Muscle of leg (tissue), 11 donors: Measurements from ENCODE around the gene KIF21A. TPM values are rescaled to one million over a fixed set of nuclear protein-coding genes. Genes with fewer than 3 reads are reported as not detected.
"Not testable (repeated sequence)": the region's sequence is repeated elsewhere in the genome, so short reads cannot be mapped to it uniquely, and the experiment has no call there.

Experiments used
- DNase-seq: peaks from one replicate; pipeline ENCODE4 v3.0.0; 2013
- H3K27ac ChIP-seq: one replicate; pipeline ENCODE4 v1.5.1; 2013; ENCODE audit warnings: mild to moderate bottlenecking, low read length, control low read depth
- H3K27me3 ChIP-seq: one replicate; pipeline ENCODE4 v1.6.1; 2013; ENCODE audit warnings: low read length; ENCODE audit not compliant: control insufficient read depth, insufficient read depth
- H3K36me3 ChIP-seq: one replicate; pipeline ENCODE4 v1.6.1; 2013; ENCODE audit warnings: low read length; ENCODE audit not compliant: control insufficient read depth, insufficient read depth
- H3K4me1 ChIP-seq: one replicate; pipeline ENCODE4 v1.6.1; 2013; ENCODE audit warnings: low read length; ENCODE audit not compliant: control insufficient read depth, insufficient read depth
- H3K4me3 ChIP-seq: one replicate; pipeline ENCODE4 v1.5.1; 2013; ENCODE audit warnings: low read length, control low read depth
- H3K9me3 ChIP-seq: replicated peaks from 2 replicates; pipeline ENCODE4 v1.6.1; 2013; ENCODE audit warnings: low read depth, low read length; ENCODE audit not compliant: control insufficient read depth
- WGBS: methylation state at CpG from one replicate; pipeline ENCODE4 v1.1.5; 2013; ENCODE audit warnings: missing lambda C conversion rate; ENCODE audit not compliant: insufficient coverage; 5-methylcytosine and 5-hydroxymethylcytosine counted together
- polyA plus RNA-seq, 8 donors: library from polyadenylated mRNA; unstranded; fragments of 120-200 nt; gene quantifications; one replicate each; pipeline versions ENCODE4 v1.2.1 to v1.2.3, GENCODE V29; 2013; ENCODE audit warnings: inconsistent platforms in 1 of 8, low replicate concordance in 1 of 8; ENCODE audit not compliant: insufficient read length in 8 of 8, insufficient read depth in 1 of 8
- total RNA-seq: library from RNA; stranded (reverse); fragments of 120-200 nt; gene quantifications from one replicate; pipeline ENCODE4 v1.2.4, GENCODE V29; 2013

KIF21A gene
- total and polyA plus RNA-seq, 9 donors = 3.2 to 6.7 (median 4.8) TPM

GRCh38 chr12:39327965-39328364 lies 115.0 kb downstream of the KIF21A start:
- Histone ChIP-seq H3K9me3 (no peaks in the 10 kb centered on the region), H3K4me3 (no peak overlapping the region), H3K27ac (no peak overlapping the region), H3K36me3 (no peaks in the 10 kb centered on the region), H3K27me3 (no peaks in the 10 kb centered on the region), H3K4me1 (no peaks in the 10 kb centered on the region)
- 54% methylated on average over 5 of the region's 6 CpGs for WGBS
- peak; percentile 27 for DNase-seq

DNA sequence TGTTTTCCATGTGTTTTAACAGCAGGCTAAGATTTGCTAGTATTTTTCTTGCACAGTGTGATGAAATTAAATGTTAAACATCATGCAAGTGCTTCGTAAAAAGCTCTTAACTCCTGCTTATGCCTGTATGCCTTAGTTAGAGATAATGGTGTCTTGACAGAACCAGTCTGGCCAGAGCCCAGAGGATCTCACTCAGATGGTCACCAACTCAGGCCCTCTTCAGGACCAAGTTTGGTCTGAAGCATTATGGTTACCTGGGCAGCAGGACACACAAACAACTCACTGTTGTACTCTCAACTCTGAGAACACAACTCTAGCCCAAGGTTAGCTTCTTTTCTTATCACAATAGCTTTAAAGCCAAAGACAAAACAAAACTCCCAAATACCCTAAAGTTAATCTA lies 115.4 kb downstream of the KIF21A start:
- DNase-seq = no peak
- no CpG with 5 or more reads among the region's 1 CpG for WGBS
- Histone ChIP-seq H3K4me3 (no peak overlapping the region), H3K27ac (no peak overlapping the region), H3K9me3 (no peaks in the 10 kb centered on the region), H3K27me3 (no peaks in the 10 kb centered on the region), H3K4me1 (no peaks in the 10 kb centered on the region), H3K36me3 (no peaks in the 10 kb centered on the region)

GRCh38 chr12:39319180-39319579 lies 123.7 kb downstream of the KIF21A start:
- Histone ChIP-seq H3K4me1 (no peaks in the 10 kb centered on the region), H3K4me3 (no peak overlapping the region), H3K27ac (no peak overlapping the region), H3K9me3 (no peaks in the 10 kb centered on the region), H3K27me3 (no peaks in the 10 kb centered on the region), H3K36me3 (no peaks in the 10 kb centered on the region)
- DNase-seq = no peak
- no CpG with 5 or more reads among the region's 3 CpGs for WGBS

DNA sequence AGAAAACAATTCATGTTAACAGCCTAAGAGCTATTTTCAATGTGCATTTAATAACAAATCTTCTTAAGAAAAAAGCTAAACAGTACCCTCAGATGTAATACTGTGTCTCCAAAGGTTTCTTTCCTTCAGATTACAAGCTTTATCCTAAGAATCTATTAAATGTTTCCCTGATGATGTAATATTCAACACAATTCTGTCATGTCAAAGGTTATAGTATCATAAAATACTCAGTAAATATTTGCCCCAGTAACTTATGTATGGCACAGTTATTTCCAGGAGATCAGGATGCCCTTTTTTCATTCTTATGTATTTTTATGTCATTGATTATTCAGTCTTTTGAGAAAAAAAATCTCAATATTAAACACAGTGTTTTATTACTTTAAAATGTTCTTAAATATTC lies 128.4 kb downstream of the KIF21A start:
- Histone ChIP-seq H3K4me3 (no peak overlapping the region), H3K4me1 (no peaks in the 10 kb centered on the region), H3K9me3 (no peaks in the 10 kb centered on the region), H3K27me3 (no peaks in the 10 kb centered on the region), H3K27ac (no peak overlapping the region), H3K36me3 (no peaks in the 10 kb centered on the region)
- no peak for DNase-seq

DNA sequence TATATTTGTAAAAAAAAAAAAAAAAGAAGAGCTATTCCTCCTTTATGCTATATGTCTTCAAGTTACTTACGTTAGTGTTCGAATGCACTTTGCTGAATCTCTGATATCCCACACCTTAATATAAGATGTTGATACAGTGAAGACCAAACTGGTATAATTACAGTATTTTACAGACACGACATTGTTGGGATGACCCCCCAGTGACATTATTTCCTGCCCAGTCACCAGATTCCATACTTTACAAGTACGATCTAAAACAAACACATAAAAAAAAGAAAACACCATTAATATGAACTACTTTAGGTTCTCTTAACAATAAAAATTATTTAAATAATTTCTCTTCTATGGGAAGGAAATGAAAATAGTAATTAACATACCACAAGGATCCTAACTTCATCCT lies 133.4 kb downstream of the KIF21A start:
- no peaks in the 10 kb centered on the region for H3K9me3 ChIP-seq
- WGBS = no CpG with 5 or more reads among the region's 4 CpGs
- H3K4me1 ChIP-seq = no peaks in the 10 kb centered on the region
- no peak overlapping the region for H3K27ac ChIP-seq
- no peak overlapping the region for H3K4me3 ChIP-seq
- H3K36me3 ChIP-seq = no peaks in the 10 kb centered on the region
- DNase-seq = no peak
- no peaks in the 10 kb centered on the region for H3K27me3 ChIP-seq

DNA sequence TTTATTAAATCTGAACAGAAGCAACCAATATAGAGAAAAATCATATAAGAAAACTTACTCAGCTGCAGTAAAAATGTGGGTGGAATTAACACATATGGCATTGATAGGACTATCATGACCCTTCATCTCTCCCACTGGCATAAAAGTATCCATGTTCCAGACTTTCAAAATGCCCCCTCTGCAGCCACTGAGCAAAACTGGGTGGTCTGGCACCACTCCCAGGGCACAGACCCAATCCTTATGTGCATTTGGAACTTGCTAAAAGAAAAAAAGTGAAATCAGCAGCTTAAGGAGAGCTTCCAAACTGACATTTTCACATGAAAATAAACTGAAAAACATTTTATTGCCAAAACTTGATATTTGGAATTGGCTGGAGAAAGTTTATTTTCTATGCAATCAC lies 141.5 kb downstream of the KIF21A start:
- H3K9me3 ChIP-seq = no peaks in the 10 kb centered on the region
- DNase-seq = peak; percentile 14
- no peaks in the 10 kb centered on the region for H3K36me3 ChIP-seq
- H3K27me3 ChIP-seq = no peaks in the 10 kb centered on the region
- H3K27ac ChIP-seq = no peak overlapping the region
- H3K4me3 ChIP-seq = no peak overlapping the region
- H3K4me1 ChIP-seq = no peaks in the 10 kb centered on the region

DNA sequence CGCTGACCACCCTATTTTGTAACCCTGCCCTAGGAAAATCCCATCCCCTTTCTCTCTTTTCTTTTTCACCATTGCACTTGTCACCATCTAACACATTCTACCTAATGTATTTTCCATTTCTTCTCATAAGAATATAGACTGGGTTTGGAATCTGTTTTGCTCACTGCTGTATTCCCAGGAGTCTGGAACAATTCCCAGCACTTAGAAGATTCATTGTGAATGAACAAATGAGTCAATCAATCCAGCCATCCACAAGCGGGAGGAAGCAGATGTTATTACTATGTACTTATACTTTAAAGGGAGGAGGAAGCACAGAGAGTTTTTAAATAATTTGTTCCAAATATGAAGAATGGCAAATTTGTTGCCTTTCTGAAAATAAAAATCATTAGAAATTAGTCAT lies 142.1 kb downstream of the KIF21A start:
- no peaks in the 10 kb centered on the region for H3K4me1 ChIP-seq
- H3K27me3 ChIP-seq = no peaks in the 10 kb centered on the region
- no peaks in the 10 kb centered on the region for H3K36me3 ChIP-seq
- no peak overlapping the region for H3K27ac ChIP-seq
- 83% methylated on average over 1 of the region's 2 CpGs for WGBS
- no peaks in the 10 kb centered on the region for H3K9me3 ChIP-seq
- no peak overlapping the region for H3K4me3 ChIP-seq
- DNase-seq = peak; percentile 10

DNA sequence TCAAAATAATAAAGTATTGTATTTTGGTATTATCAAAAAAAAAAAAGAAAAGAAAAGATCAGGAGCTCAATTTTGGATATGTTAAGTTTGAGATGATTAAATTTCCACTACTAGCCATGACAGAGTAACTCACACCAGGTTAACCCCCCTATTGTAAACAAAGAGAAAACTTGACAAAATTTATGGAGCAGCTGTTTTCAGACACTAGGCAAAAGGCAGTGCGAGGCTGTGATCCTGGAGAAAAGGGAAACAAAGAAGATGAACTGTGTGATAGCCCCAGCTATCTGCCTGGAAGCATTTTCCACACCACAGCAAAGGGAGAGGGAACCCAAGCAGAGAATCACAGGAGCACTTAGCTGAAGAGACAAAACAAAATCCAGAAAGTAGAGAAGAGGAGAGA lies 145.0 kb downstream of the KIF21A start:
- no peaks in the 10 kb centered on the region for H3K36me3 ChIP-seq
- H3K9me3 ChIP-seq = no peaks in the 10 kb centered on the region
- H3K4me3 ChIP-seq = no peak overlapping the region
- H3K4me1 ChIP-seq = no peaks in the 10 kb centered on the region
- H3K27me3 ChIP-seq = no peaks in the 10 kb centered on the region
- no peak for DNase-seq
- H3K27ac ChIP-seq = no peak overlapping the region
- WGBS = no CpG with 5 or more reads among the region's 1 CpG

- no peaks in the 10 kb centered on the region for H3K27me3 ChIP-seq
- H3K36me3 ChIP-seq = no peaks in the 10 kb centered on the region
- no peak overlapping the region for H3K4me3 ChIP-seq
- no peaks in the 10 kb centered on the region for H3K4me1 ChIP-seq
- DNase-seq = no peak
- WGBS = no CpG with 5 or more reads among the region's 1 CpG
- no peak overlapping the region for H3K27ac ChIP-seq
- no peaks in the 10 kb centered on the region for H3K9me3 ChIP-seq
Measured at GRCh38 chr12:39296496-39296895, 146.4 kb downstream of the KIF21A start.

DNA sequence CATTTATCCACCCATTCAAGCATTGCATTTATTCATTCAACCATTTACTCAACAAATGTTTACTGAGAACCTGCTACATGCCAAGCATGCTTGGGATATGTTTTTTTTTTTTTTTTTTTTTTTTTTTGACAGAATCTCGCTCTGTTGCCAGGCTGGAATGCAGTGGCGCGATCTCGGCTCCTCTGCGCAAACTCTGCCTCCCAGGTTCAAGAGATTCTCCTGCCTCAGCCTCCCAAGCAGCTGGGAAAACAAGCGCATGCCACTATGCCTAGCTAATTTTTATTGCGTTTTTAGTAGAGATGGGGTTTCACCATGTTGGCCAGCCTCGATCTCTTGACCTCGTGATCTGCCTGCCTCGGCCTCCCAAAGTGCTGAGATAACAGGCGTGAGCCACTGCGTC lies 147.3 kb downstream of the KIF21A start:
- H3K4me1 ChIP-seq = not testable (repeated sequence)

GRCh38 chr12:39294715-39295114 lies 148.2 kb downstream of the KIF21A start:
- Histone ChIP-seq H3K36me3 (no peaks in the 10 kb centered on the region), H3K9me3 (no peaks in the 10 kb centered on the region), H3K27me3 (no peaks in the 10 kb centered on the region), H3K4me3 (no peak overlapping the region), H3K4me1 (no peaks in the 10 kb centered on the region), H3K27ac (no peak overlapping the region)
- DNase-seq = no peak
- 43% methylated on average over 1 of the region's 2 CpGs for WGBS

More for the DNA sequence above, 147.3 kb downstream of the KIF21A start:
- H3K9me3 ChIP-seq, H3K36me3 ChIP-seq, H3K27me3 ChIP-seq, DNase-seq, H3K27ac ChIP-seq, H3K4me3 ChIP-seq: not testable (repeated sequence)
- 96% methylated on average over 4 of the region's 12 CpGs for WGBS
